ENCODE results near the gene FNDC1. TPM values are rescaled to one million over a fixed set of nuclear protein-coding genes. Genes with fewer than 3 reads are reported as not detected.

Gene FNDC1
- polyA plus RNA-seq, 3 donors = 6.4 to 11.0 (median 8.8) TPM

Other genes with a start within 250 kb of the FNDC1 start
- gene RSPH3, start 169.2 kb upstream of the FNDC1 start, polyA plus RNA-seq (ENCODE audit: insufficient read length in 3 of 3) = 10 to 100 TPM; 16.1 to 22.6 (median 16.7) TPM
- under 1 TPM; 0.67 to 0.85 (median 0.84) TPM for gene TAGAP, start 124.4 kb upstream of the FNDC1 start, polyA plus RNA-seq (ENCODE audit: insufficient read length in 3 of 3)